Neuron (in vitro differentiated cells): ENCODE measurements around the gene AK9.
"Not testable (repeated sequence)": the region's sequence is repeated elsewhere in the genome, so short reads cannot be mapped to it uniquely, and the experiment has no call there.

Experiments
- H2AFZ ChIP-seq: one replicate; pipeline ENCODE4 v1.6.1; 2013; ENCODE audit warnings: low read depth, mild to moderate bottlenecking, inconsistent platforms, low read length, moderate library complexity
- H3K27me3 ChIP-seq: one replicate; pipeline ENCODE4 v1.6.1; 2013; ENCODE audit warnings: low read length; ENCODE audit not compliant: insufficient read depth
- H3K36me3 ChIP-seq: one replicate; pipeline ENCODE4 v1.6.1; 2013; ENCODE audit warnings: low read length; ENCODE audit not compliant: insufficient read depth
- H3K4me1 ChIP-seq: one replicate; pipeline ENCODE4 v1.6.1; 2013; ENCODE audit warnings: low read length; ENCODE audit not compliant: insufficient read depth
- H3K4me3 ChIP-seq: 2 replicates; pipeline ENCODE4 v1.5.1; 2013; ENCODE audit warnings: mild to moderate bottlenecking, low read length, moderate library complexity
- H3K9me3 ChIP-seq: one replicate; pipeline ENCODE4 v1.6.1; 2013; ENCODE audit warnings: low read length

Gene AK9

GRCh38 chr6:109714611-109715010 lies 23.6 kb upstream of the AK9 start:
- no peaks in the 10 kb centered on the region for H3K9me3 ChIP-seq
- peaks cover 4% of the 10 kb centered on the region for H3K36me3 ChIP-seq
- H3K27me3 ChIP-seq, result no peaks in the 10 kb centered on the region
- no peak overlapping the region for H2AFZ ChIP-seq
- no peak overlapping the region for H3K4me3 ChIP-seq
- no peaks in the 10 kb centered on the region for H3K4me1 ChIP-seq

GRCh38 chr6:109714166-109714565 lies 23.2 kb upstream of the AK9 start:
- no peaks in the 10 kb centered on the region for H3K27me3 ChIP-seq
- H3K9me3 ChIP-seq, result no peaks in the 10 kb centered on the region
- peaks cover 2% of the 10 kb centered on the region for H3K36me3 ChIP-seq
- H2AFZ ChIP-seq, result no peak overlapping the region
- H3K4me3 ChIP-seq, result no peak overlapping the region
- H3K4me1 ChIP-seq, result no peaks in the 10 kb centered on the region

GRCh38 chr6:109713097-109713496 lies 22.1 kb upstream of the AK9 start:
- H3K4me3 ChIP-seq, result no peak overlapping the region
- no peaks in the 10 kb centered on the region for H3K4me1 ChIP-seq
- no peaks in the 10 kb centered on the region for H3K9me3 ChIP-seq
- no peaks in the 10 kb centered on the region for H3K27me3 ChIP-seq
- no peak overlapping the region for H2AFZ ChIP-seq
- H3K36me3 ChIP-seq, result no peaks in the 10 kb centered on the region

GRCh38 chr6:109708099-109708498 lies 17.1 kb upstream of the AK9 start:
- H3K9me3 ChIP-seq, H2AFZ ChIP-seq, H3K4me3 ChIP-seq, H3K4me1 ChIP-seq, H3K27me3 ChIP-seq, H3K36me3 ChIP-seq: not testable (repeated sequence)

- H3K4me3 ChIP-seq, result no peak overlapping the region
- H3K27me3 ChIP-seq, result no peaks in the 10 kb centered on the region
- H3K9me3 ChIP-seq, result no peaks in the 10 kb centered on the region
- H3K36me3 ChIP-seq, result no peaks in the 10 kb centered on the region
- H3K4me1 ChIP-seq, result peaks cover 3% of the 10 kb centered on the region
- no peak overlapping the region for H2AFZ ChIP-seq
These were observed 15.5 kb upstream of the AK9 start for GRCh38 chr6:109706513-109706912.

- Histone ChIP-seq H3K36me3 (no peaks in the 10 kb centered on the region), H2AFZ (no peak overlapping the region), H3K4me1 (peaks cover 3% of the 10 kb centered on the region), H3K27me3 (no peaks in the 10 kb centered on the region), H3K9me3 (no peaks in the 10 kb centered on the region), H3K4me3 (no peak overlapping the region)
These were observed 14.3 kb upstream of the AK9 start for GRCh38 chr6:109705258-109705657.

GRCh38 chr6:109702791-109703190 lies 11.8 kb upstream of the AK9 start:
- Histone ChIP-seq H3K27me3 (no peaks in the 10 kb centered on the region), H3K9me3 (no peaks in the 10 kb centered on the region), H3K36me3 (no peaks in the 10 kb centered on the region), H3K4me1 (peaks cover 9% of the 10 kb centered on the region), H3K4me3 (no peak overlapping the region), H2AFZ (no peak overlapping the region)

- Histone ChIP-seq H3K36me3 (no peaks in the 10 kb centered on the region), H3K4me3 (no peak overlapping the region), H3K9me3 (no peaks in the 10 kb centered on the region), H2AFZ (no peak overlapping the region), H3K4me1 (peaks cover 8% of the 10 kb centered on the region), H3K27me3 (no peaks in the 10 kb centered on the region)
These were observed 10.8 kb upstream of the AK9 start for GRCh38 chr6:109701774-109702173.

GRCh38 chr6:109701221-109701620 lies 10.2 kb upstream of the AK9 start:
- H2AFZ ChIP-seq, result no peak overlapping the region
- H3K4me1 ChIP-seq, result peaks cover 5% of the 10 kb centered on the region
- no peak overlapping the region for H3K4me3 ChIP-seq
- H3K9me3 ChIP-seq, result peaks cover 3% of the 10 kb centered on the region
- H3K36me3 ChIP-seq, result no peaks in the 10 kb centered on the region
- no peaks in the 10 kb centered on the region for H3K27me3 ChIP-seq

GRCh38 chr6:109696355-109696754 lies 5.4 kb upstream of the AK9 start:
- Histone ChIP-seq H3K9me3 (peaks cover 3% of the 10 kb centered on the region), H3K4me1 (peaks cover 14% of the 10 kb centered on the region), H3K36me3 (no peaks in the 10 kb centered on the region), H3K4me3 (no peak overlapping the region), H3K27me3 (no peaks in the 10 kb centered on the region), H2AFZ (no peak overlapping the region)

- peaks cover 3% of the 10 kb centered on the region for H3K9me3 ChIP-seq
- H3K4me1 ChIP-seq, result peaks cover 14% of the 10 kb centered on the region
- no peak overlapping the region for H2AFZ ChIP-seq
- H3K4me3 ChIP-seq, result no peak overlapping the region
- no peaks in the 10 kb centered on the region for H3K27me3 ChIP-seq
- no peaks in the 10 kb centered on the region for H3K36me3 ChIP-seq
These were observed 4.5 kb upstream of the AK9 start for GRCh38 chr6:109695468-109695867.

GRCh38 chr6:109693111-109693510 lies 2.1 kb upstream of the AK9 start:
- H3K9me3 ChIP-seq, result peaks cover 3% of the 10 kb centered on the region
- no peaks in the 10 kb centered on the region for H3K36me3 ChIP-seq
- no peak overlapping the region for H3K4me3 ChIP-seq
- H3K4me1 ChIP-seq, result peaks cover 9% of the 10 kb centered on the region
- H3K27me3 ChIP-seq, result no peaks in the 10 kb centered on the region
- H2AFZ ChIP-seq, result no peak overlapping the region

- H3K4me3 ChIP-seq, result peak overlapping the region; percentile 76
- peak overlapping the region; percentile 96 for H2AFZ ChIP-seq
- no peaks in the 10 kb centered on the region for H3K27me3 ChIP-seq
- H3K9me3 ChIP-seq, result no peaks in the 10 kb centered on the region
- peaks cover 9% of the 10 kb centered on the region for H3K4me1 ChIP-seq
- no peaks in the 10 kb centered on the region for H3K36me3 ChIP-seq
These were observed 647 bp downstream of the AK9 start for GRCh38 chr6:109690373-109690736.

- no peak overlapping the region for H3K4me3 ChIP-seq
- no peaks in the 10 kb centered on the region for H3K9me3 ChIP-seq
- no peaks in the 10 kb centered on the region for H3K27me3 ChIP-seq
- H3K4me1 ChIP-seq, result peaks cover 9% of the 10 kb centered on the region
- no peak overlapping the region for H2AFZ ChIP-seq
- no peaks in the 10 kb centered on the region for H3K36me3 ChIP-seq
These were observed 3.7 kb downstream of the AK9 start for GRCh38 chr6:109687271-109687761.
